Right renal cortex interstitium (tissue), 3 donors: ENCODE measurements around the gene TCF7L2. TPM values are rescaled to one million over a fixed set of nuclear protein-coding genes. Genes with fewer than 3 reads are reported as not detected.

ENCODE experiments used
- DNase-seq, 3 donors: peaks; one replicate each; pipeline ENCODE4 v3.0.0-alpha.2; 2013; ENCODE audit warnings: low read depth in 3 of 3, low spot score in 2 of 3
- polyA plus RNA-seq, 3 donors: library from polyadenylated mRNA; unstranded; fragments of 120-200 nt; gene quantifications; one replicate each; pipeline ENCODE4 v1.2.1, GENCODE V29; 2013; ENCODE audit not compliant: insufficient read length in 3 of 3

Gene TCF7L2
- polyA plus RNA-seq, 3 donors: 42.9 to 44.9 (median 44.8) TPM

GRCh38 chr10:113213035-113213434 is 263.0 kb downstream of the TCF7L2 start:
- no peak for DNase-seq

GRCh38 chr10:113214331-113214730 is 264.3 kb downstream of the TCF7L2 start:
- DNase-seq: no peak

- no peak for DNase-seq
Observed at GRCh38 chr10:113216102-113216501, 266.1 kb downstream of the TCF7L2 start.
